GF-D8 (cell line): ENCODE measurements around the gene SAP130.

Experiments used
- DNase-seq: peaks from one replicate; lab custom pipeline; 2025; lab: John Stamatoyannopoulos, UW

Gene SAP130

DNA sequence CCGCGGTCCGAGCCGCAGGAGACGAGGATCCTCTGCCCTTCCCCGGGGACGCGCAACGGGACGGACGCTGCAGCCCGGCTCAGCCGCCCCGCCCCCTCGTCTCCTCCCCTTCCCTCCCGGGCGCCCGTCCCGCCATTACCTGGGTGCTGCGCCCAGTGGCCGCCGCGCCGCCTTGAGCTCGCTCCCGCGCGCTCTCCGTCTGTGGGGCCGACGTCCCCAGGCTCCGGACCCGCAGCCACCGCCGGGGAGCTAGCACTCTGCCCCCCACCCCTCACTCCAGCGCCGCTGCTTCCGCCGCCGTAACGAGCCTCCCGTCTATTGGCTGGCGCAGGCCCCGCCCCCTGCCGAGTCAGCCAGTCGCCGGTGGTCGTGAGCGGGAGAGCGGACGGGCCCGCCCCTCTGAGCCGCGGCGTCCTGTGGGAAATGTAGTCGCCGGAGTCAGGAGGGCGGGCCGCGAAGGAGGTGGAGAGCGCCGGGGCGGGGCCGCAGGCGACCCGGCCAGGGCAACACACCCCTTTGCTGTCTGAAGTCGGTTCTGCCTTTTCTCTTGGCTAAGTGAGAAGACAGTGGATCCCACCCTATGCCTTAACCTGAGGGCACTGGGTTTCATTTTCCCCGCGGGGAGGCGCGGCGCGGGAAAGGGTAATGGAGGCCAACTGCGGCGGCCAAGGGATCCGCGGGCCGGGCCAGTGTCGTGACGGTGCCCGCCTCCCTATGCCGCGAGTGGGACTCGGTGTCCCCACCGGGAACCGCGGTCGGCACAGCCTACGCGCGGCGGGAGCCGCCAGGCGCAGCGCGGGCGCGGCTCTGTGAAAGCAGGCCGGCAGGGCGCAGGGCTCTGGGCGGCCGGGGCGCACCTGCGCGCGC is at the start of gene SAP130:
SAP130 (minus strand) TSS at position 259 of the 867 bp plus-strand sequence. CDS start 1,767 bp downstream, outside the sequence.
- DNase-seq, result peak; percentile 90

DNA sequence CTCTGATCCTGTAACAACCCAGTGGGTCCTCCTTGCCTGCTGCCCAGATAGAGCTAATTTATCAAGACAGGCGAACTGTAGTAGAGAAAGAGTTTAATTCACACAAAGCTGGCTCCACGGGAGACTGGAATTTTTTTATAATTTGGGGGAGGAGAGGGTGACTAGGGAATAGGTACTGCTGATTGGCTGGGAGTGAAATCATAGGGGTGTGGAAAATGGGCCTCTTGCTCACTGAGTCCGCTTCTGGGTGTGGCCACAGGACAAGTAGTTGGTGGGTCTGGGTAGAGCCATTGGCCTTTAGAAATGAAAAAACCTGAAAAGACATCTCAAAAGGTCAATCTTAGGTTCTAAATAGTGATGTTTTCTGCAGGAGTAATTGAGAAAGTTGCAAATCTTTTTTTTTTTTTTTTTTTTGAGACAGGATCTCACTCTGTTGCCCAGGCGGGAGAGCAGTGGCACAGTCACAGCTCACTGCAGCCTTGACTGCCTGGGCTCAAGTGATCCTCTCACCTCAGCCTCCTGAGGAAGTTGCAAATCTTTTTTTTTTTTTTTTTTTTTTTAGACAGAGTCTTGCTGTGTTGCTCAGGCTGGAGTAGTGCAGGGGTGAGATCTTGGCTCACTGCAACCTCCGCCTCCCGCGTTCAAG is 48.7 kb upstream of the SAP130 start:
- no peak for DNase-seq

DNA sequence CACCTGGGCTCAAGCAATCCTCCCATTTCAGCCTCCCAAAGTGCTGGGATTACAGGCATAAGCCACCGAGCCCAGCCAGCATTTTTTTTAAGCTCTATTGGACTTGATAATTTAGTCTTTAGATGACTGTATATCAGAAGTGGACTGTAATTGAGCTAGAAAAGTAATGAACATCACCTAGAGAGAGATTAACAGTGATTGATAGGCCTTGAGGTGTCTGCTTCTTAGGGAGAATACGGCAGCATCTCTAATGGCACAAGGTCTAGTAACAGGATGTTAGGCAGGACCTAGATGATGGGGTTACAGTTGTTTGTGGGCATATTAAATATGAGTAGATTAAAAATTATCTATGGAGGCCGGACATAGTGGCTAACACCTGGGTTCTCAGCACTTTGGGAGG is 45.4 kb upstream of the SAP130 start:
- no peak for DNase-seq

DNA sequence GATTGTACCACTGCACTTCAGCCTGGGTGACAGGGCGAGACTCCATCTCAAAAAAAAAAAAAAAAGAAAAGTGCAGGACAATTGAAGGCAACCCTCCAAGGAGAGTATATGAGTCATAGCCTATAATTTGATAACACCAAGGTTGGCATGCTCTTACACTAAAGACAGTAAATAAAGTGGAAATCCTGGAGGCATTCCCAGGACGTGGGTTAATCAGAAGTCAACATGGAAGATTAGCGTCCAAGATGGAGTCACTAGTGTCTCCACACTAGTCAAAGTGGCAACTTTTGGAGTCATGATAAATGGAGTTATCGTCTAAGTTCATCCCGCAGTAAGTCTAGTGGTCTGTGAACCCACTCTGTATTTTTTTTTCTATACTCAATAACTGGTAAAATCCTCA is 41.9 kb upstream of the SAP130 start:
- no peak for DNase-seq

DNA sequence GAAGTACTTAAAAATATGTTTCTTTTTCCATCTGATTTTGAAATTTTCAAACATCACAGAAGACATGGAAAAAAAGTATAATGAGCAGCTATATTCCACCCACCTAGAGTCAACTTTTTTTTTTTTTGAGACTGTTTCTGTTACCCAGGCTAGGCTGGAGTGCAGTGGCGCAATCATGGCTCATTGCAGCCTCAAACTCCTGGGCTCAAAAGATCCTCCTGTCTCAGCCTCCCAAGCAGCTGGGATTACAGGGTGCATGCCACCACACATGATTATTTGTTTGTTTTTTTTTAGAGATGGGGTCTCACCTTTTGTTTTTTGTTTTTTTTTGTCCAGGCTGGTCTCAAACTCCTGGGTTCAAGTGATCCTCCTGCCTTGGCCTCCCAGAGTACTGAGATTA is 36.5 kb upstream of the SAP130 start:
- DNase-seq, result no peak

DNA sequence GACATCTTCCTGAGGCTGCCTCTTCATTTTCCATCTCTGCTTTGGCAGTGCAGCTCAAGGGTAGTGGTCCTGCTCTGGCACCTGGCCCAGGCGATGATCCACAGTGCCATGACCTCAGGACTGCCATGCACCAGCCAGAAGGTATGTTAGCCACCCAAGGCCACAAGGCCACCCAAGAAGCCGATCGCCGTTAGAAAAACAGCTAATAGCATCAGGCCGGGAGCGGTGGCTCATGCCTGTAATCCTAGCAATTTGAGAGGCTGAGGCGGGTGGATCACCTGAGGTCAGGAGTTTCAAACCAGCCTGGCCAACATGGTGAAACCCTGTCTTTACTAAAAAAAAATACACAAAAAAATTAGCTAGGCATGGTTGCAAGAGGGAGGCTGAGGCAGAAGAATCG is 34.7 kb upstream of the SAP130 start:
- no peak for DNase-seq

DNA sequence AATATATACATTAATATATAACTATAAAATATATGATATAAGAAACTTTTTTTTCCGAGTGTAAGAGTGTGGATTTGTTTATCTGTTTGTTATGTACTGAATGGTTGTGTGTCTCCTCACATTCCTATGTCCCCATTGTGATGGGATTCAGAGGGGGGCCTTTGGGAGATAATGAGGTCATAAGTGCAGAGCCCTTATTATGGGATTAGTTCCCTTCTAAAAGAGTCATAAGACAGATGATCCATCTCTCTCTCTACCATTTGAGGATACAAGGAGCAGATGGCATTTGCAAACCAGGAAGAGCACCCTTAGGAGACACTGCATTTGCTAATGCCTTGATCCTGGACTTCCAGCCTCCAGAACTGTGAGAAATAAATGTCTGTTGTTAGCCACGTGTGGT is 30.3 kb upstream of the SAP130 start:
- no peak for DNase-seq

DNA sequence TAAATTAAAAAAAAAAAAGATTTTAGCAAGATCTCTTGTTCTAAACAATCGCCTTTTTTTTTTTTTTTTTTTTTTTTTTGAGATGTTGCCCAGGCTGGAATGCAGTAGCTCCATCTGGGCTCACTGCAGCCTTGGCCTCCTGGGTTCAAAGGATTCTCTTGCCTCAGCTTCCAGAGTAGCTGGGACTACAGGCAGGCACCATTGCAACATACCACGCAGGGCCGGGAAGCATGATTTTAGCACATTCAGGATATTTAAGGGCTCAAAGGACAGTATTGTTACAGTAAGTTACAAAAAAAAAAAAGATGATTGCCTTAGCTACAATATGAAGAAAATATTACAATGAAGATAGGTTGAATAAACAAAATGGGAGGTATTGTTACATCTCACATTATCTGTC is 29.5 kb upstream of the SAP130 start:
- DNase-seq, result no peak

DNA sequence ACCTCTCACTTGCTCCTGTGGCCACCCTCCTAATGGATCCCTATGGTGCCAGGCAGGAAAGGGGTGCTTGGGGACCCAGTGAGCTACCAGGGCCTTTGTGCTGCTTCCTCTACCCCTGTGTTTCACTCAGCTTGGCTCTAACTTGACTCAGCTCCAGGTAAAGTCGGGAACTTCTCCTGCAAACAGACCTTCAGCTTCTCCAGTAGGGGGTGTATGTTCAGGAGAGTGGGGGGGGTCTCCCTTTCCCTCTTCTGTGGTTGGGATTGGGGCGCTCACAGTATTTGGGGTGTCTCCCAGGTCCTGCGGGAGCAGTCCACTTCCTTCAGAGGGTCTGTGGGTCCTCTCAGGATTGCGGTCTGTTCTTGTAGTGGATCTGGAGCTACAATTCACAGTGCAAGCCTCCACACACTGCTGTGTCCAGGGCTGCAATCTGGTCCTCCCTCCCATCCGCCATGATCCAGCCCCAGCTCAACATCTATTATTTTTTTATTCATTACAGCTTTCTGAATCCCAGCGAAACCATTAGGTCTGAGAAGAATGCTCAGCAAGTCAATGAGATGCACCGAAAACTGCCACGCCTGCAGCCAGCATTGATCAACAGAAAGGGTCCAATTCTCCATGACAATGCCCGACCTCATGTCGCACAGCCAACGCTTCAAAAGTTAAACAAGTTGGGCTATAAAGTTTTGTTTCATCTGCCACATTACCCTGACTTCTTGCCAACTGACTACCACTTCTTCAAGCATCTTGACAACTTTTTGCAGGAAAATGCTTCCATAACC is 26.4 kb upstream of the SAP130 start:
- no peak for DNase-seq

DNA sequence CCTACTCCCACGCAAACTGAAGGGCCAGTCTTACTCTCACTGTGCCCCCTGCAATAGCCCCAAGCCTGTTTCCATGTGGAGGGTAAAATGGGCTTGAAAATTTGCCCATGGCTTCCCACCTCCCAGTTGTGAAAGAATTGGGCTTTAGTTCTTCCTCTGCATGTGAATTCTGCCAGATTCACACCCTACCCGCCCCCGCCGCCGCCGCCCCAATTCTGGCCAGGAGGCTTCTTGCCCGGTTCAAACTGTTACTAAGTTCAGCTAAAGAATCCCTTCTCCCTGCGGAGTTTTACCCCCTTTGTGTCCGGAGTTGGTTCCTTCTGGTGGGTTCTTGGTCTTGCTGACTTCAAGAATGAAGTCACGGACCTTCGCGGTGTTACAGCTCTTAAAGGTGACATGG is 25.5 kb upstream of the SAP130 start:
- no peak for DNase-seq

DNA sequence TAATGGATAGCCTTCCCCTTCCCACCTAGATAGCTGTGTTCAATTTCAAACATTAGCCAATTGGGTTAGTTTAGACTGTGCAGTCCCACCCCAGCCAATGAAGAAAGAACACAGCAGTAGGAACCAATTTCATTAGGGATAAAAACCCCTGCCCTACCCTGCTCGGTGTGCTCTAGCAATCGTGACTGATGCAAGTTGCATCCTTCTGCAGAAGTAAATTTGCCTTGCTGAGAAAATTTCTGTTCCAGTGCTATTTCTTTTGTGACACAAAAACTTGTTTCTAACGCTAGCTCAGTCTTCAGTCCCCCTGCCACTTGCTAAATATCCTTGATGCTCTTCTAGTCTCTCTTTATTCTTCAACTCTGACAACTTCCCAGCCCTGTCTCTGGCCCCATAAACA is 15.2 kb upstream of the SAP130 start:
- DNase-seq, result no peak

DNA sequence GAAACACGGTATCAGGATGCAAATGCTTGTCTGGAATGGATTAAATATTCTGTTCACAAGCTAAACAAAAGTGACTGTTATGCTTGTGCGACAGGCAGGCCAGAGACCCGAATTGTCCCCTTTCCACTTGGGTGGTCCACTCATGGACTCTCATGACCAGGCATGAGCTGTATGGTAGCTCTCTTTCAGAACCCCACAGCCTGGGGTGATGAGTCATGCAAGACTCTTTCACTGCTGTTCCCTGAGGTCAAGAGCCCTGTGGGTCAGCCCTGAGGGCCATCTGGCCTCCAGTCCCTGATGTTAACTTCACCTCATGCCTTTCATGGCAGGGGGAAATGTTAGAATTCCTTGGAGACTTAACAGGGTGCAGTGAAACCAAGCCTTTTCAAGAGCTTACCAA is 13.7 kb upstream of the SAP130 start:
- no peak for DNase-seq

DNA sequence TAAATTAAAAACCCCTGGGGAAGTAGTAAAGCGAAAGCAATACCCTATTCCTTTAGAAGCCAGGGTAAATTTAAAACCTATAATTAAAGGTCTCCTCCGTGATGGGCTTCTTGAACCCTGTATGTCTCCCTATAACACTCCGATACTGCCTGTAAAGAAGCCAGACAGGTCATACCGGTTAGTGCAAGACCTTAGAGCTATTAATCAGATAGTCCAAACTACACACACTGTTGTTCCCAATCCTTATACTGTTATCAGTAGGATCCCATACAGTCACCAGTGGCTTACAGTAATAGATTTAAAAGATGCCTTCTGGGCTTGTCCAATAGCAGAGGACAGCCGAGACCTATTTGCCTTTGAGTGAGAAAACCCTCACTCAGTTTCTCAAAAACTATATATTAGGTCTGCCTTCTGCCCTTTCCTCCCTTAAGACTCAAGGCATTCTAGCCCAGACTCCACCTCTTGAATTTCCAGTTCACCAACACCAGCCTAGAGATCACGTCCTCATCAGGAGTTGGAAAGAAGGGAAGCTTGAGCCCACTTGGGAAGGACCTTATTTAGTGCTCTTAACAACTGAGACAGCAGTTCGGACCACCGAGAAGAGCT is 12.4 kb upstream of the SAP130 start:
- no peak for DNase-seq

DNA sequence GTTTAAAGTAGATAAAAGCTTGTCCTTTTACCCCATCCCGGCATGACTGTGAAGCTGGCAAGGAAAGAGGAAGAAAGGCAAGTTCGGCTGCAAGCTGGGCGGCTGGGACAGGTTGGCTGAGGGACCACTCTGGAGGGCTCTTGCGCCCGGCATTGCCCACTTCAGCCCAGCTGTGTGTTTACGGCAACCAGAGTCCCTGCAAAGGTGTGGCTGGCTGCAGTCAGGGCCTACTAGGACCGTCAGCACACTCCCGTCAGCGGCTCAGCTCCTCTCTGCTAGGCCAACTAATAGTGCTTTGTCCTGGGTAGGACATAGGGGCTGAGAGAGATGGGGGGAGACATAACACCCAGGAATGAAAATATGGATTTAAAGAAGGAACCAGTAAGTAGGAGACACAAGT is 11.7 kb upstream of the SAP130 start:
- no peak for DNase-seq

DNA sequence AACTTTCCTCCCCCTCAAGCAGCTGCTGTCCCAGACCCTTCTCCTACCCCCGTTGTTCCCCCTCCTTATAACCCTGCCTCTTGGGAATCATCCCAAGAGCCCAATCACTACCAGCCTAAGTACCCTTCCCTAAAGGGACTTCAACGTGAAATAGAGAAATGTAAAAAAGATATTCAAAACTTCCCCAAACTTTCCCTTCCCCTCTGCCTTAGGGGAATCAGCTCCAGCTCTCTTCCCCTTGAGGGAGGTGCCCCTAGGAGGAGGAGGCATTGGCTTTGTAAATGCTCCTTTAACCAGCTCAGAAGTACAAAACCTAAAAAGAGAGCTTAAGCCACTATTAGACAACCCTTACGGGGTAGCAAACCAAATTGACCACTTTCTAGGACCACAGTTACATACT is 10.6 kb upstream of the SAP130 start:
- no peak for DNase-seq

DNA sequence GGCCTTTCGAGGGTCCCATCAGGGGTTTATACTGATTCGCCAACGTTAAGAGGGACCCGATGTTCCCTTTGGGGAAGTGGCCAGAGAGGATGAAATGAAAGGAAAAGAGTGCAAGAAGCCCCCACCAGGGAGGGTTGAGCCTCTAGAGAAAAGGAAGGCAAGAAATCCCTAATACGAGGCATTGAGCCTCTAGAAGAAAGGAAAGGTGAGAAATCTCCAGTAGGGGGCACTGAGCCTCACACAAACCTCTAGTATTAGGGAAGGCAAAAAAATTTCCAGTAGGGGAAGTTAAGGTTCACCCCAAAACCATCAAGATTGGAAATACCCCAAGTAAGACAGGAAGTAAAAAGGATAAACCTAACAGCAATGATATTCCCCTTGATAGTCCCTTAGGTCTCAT is 9.8 kb upstream of the SAP130 start:
- DNase-seq, result no peak

DNA sequence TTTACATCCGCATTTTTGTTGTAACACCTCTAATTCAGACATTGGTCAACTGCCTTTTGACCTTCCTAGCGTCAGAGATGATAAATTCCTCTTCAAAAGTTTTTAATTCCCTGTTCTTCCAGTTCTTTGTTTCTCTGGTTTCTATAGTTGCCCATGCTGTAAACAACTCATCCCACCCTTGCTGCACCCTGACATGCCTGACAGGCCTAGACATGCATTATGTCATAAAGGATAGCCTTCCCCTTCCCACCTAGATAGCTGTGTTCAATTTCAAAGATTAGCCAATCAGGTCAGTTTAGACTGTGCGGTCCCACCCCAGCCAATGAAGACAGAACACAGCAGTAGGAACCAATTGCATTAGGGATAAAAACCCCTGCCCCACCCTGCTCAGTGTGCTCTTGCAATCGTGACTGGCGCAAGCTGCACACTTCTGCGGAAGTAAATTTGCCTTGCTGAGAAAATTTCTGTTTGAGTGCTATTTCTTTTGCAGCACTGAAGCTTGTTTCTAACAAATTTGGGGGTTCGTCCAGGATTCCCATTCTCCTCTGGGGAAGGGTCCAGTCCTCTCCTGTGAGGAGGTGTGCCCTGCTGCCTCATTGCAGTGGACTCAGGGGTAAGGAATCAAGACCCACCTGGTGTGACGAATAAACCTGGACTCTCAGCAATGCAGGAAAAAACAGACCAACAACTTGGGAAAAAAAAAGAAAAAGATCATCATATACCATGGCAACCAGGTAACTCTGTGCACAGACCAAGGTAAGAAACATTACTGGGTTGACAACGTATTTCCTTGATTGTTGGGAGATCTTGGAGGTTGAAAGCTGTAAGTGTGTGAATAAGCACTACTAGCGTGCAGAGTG is 9.1 kb upstream of the SAP130 start:
- DNase-seq, result no peak

DNA sequence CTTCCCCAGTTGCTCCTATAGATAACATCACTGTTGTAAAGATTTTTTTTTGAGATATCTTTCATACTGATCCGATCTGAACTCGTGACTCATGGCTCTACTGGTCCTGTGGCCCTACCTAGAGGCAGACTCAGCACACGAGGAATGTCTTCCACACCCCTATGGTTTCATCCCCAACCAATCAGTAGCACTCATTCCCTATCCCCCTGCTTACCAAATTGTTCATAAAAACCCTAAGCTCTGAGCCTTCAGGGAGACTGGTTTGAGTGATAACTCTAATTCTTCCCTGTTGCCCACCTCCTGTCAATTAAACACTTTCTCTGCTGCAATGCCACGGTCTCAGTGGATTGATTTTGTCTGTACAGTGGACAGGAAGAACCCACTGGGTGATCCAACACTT is 4.2 kb upstream of the SAP130 start:
- no peak for DNase-seq

DNA sequence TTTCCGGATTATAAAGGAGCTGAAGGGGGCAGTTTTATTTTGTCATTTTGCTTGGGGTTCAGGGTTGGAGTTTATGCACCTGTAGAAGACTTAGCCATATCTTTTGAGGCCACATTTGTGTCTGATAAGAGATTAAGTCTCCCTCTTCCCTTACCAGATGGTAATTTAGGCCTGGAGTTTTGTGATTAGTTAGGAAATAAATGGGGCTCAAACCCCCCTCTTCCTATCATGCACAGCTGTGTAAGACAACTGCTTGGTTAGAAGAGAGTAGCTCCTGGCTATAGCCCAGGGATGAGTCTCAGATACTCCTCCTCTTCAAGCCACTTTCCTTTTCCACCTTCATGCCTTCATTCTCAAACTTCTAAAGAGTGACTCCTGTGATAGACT is 802 bp upstream of the SAP130 start:
- no peak for DNase-seq

DNA sequence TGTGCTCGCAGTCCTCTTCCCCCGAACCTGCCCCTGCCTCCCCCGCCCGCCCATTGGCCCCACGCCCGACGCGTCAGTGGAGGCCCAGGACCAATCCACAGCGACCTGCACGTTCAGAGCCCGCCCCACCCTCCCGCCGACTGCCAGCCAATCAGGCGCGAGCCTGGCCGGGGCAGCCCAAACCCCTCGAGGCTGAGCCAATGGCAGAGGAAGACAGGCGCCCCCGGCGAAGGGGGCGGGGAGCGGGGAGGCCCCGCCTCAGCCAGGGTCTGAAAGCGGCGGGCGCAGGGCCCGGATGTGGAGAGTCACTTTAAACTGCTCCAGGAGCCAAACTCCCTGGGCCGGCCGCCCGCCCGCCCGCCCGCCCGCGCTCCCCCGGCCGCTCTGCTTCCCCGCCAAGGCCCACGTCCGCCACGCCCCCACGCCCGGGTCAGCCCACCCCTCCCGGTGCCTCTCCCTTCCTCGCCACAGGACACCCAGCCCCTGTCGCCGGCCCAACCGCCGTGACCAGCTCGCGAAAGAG is 520 bp downstream of the SAP130 start:
- peak; percentile 90 for DNase-seq
